ENCODE results near the gene LSM2.

The LSM2 gene

DNA sequence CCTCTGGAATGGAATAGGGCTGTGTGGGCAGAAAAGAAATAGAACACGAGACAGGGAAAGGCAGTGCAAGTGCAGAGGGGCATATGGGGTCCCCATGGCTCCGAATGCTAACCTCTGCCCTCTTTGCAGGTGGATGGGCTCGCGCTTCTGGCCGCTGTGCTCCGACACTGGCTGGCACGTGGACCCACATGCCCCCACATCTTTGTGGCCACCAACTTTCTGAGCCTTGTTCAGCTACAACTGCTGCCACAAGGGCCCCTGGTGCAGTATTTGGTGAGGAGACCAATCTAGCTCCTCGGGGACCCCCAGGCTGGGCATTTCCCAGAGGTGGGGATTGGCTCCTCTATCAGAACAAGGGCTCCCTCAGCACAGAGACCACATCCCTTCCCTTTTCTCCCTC is 45.4 kb downstream of the LSM2 start:
- TF ChIP-seq TAF1 (IDR thresholded peaks at IDR 0.05; ENCODE audit: borderline replicate concordance, insufficient read depth, low read length) (no peak), FOXP2 (optimal IDR thresholded peaks at IDR 0.05; ENCODE audit: borderline replicate concordance, extremely low read depth, extremely low read length, insufficient read depth) (no peak), SIN3A (IDR thresholded peaks at IDR 0.05; ENCODE audit: borderline replicate concordance, insufficient read depth, low read length) (no peak), POLR2AphosphoS5 (IDR thresholded peaks at IDR 0.05; ENCODE audit: low read depth, low read length) (no peak)
- TF ChIP-seq, protein P1, sequence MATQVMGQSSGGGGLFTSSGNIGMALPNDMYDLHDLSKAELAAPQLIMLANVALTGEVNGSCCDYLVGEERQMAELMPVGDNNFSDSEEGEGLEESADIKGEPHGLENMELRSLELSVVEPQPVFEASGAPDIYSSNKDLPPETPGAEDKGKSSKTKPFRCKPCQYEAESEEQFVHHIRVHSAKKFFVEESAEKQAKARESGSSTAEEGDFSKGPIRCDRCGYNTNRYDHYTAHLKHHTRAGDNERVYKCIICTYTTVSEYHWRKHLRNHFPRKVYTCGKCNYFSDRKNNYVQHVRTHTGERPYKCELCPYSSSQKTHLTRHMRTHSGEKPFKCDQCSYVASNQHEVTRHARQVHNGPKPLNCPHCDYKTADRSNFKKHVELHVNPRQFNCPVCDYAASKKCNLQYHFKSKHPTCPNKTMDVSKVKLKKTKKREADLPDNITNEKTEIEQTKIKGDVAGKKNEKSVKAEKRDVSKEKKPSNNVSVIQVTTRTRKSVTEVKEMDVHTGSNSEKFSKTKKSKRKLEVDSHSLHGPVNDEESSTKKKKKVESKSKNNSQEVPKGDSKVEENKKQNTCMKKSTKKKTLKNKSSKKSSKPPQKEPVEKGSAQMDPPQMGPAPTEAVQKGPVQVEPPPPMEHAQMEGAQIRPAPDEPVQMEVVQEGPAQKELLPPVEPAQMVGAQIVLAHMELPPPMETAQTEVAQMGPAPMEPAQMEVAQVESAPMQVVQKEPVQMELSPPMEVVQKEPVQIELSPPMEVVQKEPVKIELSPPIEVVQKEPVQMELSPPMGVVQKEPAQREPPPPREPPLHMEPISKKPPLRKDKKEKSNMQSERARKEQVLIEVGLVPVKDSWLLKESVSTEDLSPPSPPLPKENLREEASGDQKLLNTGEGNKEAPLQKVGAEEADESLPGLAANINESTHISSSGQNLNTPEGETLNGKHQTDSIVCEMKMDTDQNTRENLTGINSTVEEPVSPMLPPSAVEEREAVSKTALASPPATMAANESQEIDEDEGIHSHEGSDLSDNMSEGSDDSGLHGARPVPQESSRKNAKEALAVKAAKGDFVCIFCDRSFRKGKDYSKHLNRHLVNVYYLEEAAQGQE (IDR thresholded peaks at IDR 0.05; ENCODE audit: insufficient read depth in 1 of 2, low read depth in 2 of 2, low read length in 2 of 2), result no peak

DNA sequence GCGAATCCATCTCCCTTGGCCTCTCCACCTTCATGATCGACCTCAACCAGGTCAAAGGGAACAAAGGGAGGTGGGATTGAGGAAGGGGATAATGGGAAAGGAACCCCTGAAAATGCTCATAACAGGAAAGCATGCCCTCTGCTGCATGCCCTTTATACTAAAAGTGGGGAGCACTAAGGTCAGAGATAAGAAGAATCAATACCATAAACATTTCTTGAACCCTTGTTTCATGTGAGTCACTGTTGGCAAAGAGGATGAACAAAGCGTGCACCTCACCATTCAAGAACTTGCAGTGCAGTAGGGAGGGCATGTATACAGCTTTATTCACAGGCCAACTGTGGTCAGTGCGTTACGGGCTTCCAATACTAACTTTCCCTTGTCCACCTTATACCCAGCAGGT is 46.0 kb downstream of the LSM2 start:
- TF ChIP-seq TAF1 (IDR thresholded peaks at IDR 0.05; ENCODE audit: borderline replicate concordance, insufficient read depth, low read length), result no peak
- no peak for TF ChIP-seq POLR2AphosphoS5 (IDR thresholded peaks at IDR 0.05; ENCODE audit: low read depth, low read length)
- TF ChIP-seq FOXP2 (optimal IDR thresholded peaks at IDR 0.05; ENCODE audit: borderline replicate concordance, extremely low read depth, extremely low read length, insufficient read depth), result no peak
- no peak for TF ChIP-seq SIN3A (IDR thresholded peaks at IDR 0.05; ENCODE audit: borderline replicate concordance, insufficient read depth, low read length)
- TF ChIP-seq, protein P1 (IDR thresholded peaks at IDR 0.05; ENCODE audit: insufficient read depth in 1 of 2, low read depth in 2 of 2, low read length in 2 of 2), result no peak

DNA sequence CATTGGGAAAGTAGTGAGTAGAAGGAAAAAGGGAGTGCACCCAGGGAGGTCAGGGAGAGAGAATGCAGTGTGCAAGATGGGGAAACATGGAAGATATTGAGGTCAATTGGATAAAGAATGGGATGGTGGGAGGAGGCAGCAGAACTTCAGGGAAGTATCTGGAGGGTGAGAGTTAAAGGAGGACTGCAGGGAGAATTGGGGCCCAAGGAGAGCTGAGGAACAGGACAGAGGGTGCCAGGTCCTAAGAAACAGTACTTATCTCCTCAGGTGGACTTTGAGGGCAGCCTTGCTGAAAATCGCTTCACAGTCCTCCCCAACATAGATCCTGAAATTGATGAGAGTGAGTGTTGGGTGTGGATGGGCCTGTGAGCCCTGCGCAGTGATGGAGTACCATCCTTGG is 48.5 kb downstream of the LSM2 start:
- TF ChIP-seq, protein P1 (IDR thresholded peaks at IDR 0.05; ENCODE audit: insufficient read depth in 1 of 2, low read depth in 2 of 2, low read length in 2 of 2), result no peak
- TF ChIP-seq TAF1 (IDR thresholded peaks at IDR 0.05; ENCODE audit: borderline replicate concordance, insufficient read depth, low read length) (no peak), SIN3A (IDR thresholded peaks at IDR 0.05; ENCODE audit: borderline replicate concordance, insufficient read depth, low read length) (no peak), POLR2AphosphoS5 (IDR thresholded peaks at IDR 0.05; ENCODE audit: low read depth, low read length) (no peak)

DNA sequence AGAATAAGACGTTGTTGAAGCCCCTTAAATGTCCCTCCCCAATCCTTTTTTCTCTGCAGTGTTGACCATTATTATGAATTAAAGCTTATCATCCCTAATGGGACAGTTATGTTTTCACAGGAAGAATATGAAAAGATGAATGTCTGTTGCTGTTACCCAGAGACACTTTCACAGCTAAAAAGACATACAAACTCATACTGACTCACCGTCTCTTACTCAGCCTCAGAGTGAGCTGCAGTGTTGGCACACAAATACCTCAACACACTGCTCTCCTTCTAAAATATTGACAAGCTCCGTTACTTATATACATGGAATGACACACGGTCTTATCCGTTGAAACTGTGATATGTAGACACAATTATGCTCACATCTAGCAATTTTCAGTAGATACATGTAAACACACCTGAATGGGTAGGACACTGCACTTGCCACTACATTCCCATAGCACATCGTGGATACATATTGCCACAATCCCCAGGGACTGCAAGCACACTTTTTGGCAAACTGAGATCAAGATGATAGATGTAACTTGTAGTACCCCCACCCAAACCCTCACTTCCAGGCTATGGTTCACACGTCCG is 53.9 kb downstream of the LSM2 start:
- TF ChIP-seq SIN3A (IDR thresholded peaks at IDR 0.05; ENCODE audit: borderline replicate concordance, insufficient read depth, low read length) (no peak), FOXP2 (optimal IDR thresholded peaks at IDR 0.05; ENCODE audit: borderline replicate concordance, extremely low read depth, extremely low read length, insufficient read depth) (no peak), POLR2AphosphoS5 (IDR thresholded peaks at IDR 0.05; ENCODE audit: low read depth, low read length) (no peak; the same call in 1 of the 2 replicates), TAF1 (IDR thresholded peaks at IDR 0.05; ENCODE audit: borderline replicate concordance, insufficient read depth, low read length) (no peak)
- TF ChIP-seq, protein P1 (IDR thresholded peaks at IDR 0.05; ENCODE audit: insufficient read depth in 1 of 2, low read depth in 2 of 2, low read length in 2 of 2), result no peak
